Measurements from ENCODE around the gene MFF. TPM values are rescaled to one million over a fixed set of nuclear protein-coding genes. Genes with fewer than 3 reads are reported as not detected.

The MFF gene
- total RNA-seq, 1 experiment from 2014 or later = 83.3 TPM

DNA sequence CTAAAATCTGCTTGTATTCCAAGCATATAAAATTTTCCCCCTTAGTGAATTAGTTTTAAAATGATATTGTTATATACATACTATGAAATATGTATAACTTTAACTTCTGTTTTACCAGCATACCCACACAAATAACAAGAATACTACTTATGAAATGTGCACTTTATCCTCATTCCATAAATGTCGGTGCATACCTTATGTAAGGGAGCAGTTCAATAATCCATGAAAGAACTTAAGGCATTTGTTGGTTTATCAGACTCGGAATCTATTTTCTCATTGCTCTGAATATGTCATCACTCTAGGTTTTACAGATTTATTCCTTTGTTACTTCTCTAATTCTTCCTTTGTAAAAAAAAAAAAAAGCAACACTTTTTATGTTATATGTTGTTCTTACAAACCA, 12.5 kb upstream of the MFF start:
- Mint-ChIP-seq H3K9me3 (peaks cover 0 to 1% of the 10 kb centered on the region in 2 experiments; a peak in 2 of 5 replicates), H3K27ac (no peak overlapping the region), H3K36me3 (ENCODE audit: insufficient read depth in 1 of 3, low read depth in 3 of 3) (peaks cover 0 to 5% (median 1%) of the 10 kb centered on the region in 3 experiments; a peak in 4 of 7 replicates), H3K4me1 (peaks cover 13 to 16% of the 10 kb centered on the region in 2 experiments), H3K4me3 (no peak overlapping the region), H3K27me3 (ENCODE audit: low read depth) (no peaks in the 10 kb centered on the region; the same call in 1 of the 2 replicates)
- no peaks in the 10 kb centered on the region for H3K79me1 ChIP-seq (ENCODE audit: insufficient read depth, low read depth, low read length, poor library complexity, severe bottlenecking)
- H2BK20ac ChIP-seq (ENCODE audit: low read depth, low read length, poor library complexity, severe bottlenecking) = no peak overlapping the region
- no CpG with 5 or more reads among the region's 2 CpGs for WGBS (ENCODE audit: extremely low coverage, insufficient read length, low lambda C conversion rate)
- no peak overlapping the region for H2AK5ac ChIP-seq (ENCODE audit: insufficient read length, low read length)
- H3K4me2 ChIP-seq (ENCODE audit: insufficient read depth, insufficient read length, low read length) = no peak overlapping the region
- no peak overlapping the region for H4K91ac ChIP-seq (ENCODE audit: insufficient read length, low read depth, low read length)
- H2BK15ac ChIP-seq (ENCODE audit: low read depth, low read length) = no peak overlapping the region
- H3K18ac ChIP-seq (ENCODE audit: insufficient read length, low read depth, low read length) = no peak overlapping the region
- no peak overlapping the region for H4K5ac ChIP-seq (ENCODE audit: insufficient read length, low read depth, low read length)
- DNase-seq = no peak
- H3K14ac ChIP-seq (ENCODE audit: insufficient read depth, low read length) = no peak overlapping the region
- H4K8ac ChIP-seq (replicated peaks; ENCODE audit: insufficient read length, low read depth, low read length) = no peak overlapping the region
- no peaks in the 10 kb centered on the region for H3K9me3 ChIP-seq (ENCODE audit: control insufficient read depth, low read depth, low read length)
- no peak overlapping the region for H3K23ac ChIP-seq (ENCODE audit: insufficient read length, low read depth, low read length)
- TF ChIP-seq, protein P1, sequence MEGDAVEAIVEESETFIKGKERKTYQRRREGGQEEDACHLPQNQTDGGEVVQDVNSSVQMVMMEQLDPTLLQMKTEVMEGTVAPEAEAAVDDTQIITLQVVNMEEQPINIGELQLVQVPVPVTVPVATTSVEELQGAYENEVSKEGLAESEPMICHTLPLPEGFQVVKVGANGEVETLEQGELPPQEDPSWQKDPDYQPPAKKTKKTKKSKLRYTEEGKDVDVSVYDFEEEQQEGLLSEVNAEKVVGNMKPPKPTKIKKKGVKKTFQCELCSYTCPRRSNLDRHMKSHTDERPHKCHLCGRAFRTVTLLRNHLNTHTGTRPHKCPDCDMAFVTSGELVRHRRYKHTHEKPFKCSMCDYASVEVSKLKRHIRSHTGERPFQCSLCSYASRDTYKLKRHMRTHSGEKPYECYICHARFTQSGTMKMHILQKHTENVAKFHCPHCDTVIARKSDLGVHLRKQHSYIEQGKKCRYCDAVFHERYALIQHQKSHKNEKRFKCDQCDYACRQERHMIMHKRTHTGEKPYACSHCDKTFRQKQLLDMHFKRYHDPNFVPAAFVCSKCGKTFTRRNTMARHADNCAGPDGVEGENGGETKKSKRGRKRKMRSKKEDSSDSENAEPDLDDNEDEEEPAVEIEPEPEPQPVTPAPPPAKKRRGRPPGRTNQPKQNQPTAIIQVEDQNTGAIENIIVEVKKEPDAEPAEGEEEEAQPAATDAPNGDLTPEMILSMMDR (conservative IDR thresholded peaks at IDR 0.05) = no peak
- no peak overlapping the region for H2AFZ ChIP-seq (ENCODE audit: low read length)
- no peaks in the 10 kb centered on the region for H4K20me1 ChIP-seq (ENCODE audit: control insufficient read depth, insufficient read depth, insufficient read length)
- H3K79me2 ChIP-seq (ENCODE audit: insufficient read depth, low read length) = no peaks in the 10 kb centered on the region
- H3K56ac ChIP-seq (ENCODE audit: insufficient read length, low read depth, low read length) = no peak overlapping the region
- H2BK5ac ChIP-seq (ENCODE audit: insufficient read length, low read length) = no peak overlapping the region
- no peak overlapping the region for H3K9ac ChIP-seq (ENCODE audit: extremely low read depth, insufficient read length, low read length)
- H3T11ph ChIP-seq (ENCODE audit: low read length) = no peak overlapping the region
- no peak overlapping the region for H3K27ac ChIP-seq (ENCODE audit: insufficient read length, low read depth, low read length)
- no peak overlapping the region for H3K4ac ChIP-seq (ENCODE audit: low read depth, low read length)
- H3K27me3 ChIP-seq (ENCODE audit: insufficient read depth, low read length) = no peaks in the 10 kb centered on the region
- no peaks in the 10 kb centered on the region for H3K4me1 ChIP-seq (ENCODE audit: insufficient read depth, low read length)
- no peaks in the 10 kb centered on the region for H3K23me2 ChIP-seq (ENCODE audit: insufficient read length, low read depth, low read length, poor library complexity, severe bottlenecking)
- no peak overlapping the region for H2BK12ac ChIP-seq (ENCODE audit: insufficient read length, low read depth, low read length)
- H2BK120ac ChIP-seq (ENCODE audit: low read depth, low read length, poor library complexity, severe bottlenecking) = no peak overlapping the region
